ENCODE results near the gene C3orf38. TPM values are rescaled to one million over a fixed set of nuclear protein-coding genes. Genes with fewer than 3 reads are reported as not detected.

Gene C3orf38
- total and polyA plus RNA-seq, 12 donors, result 4.5 to 18.2 (median 12.9) TPM

DNA sequence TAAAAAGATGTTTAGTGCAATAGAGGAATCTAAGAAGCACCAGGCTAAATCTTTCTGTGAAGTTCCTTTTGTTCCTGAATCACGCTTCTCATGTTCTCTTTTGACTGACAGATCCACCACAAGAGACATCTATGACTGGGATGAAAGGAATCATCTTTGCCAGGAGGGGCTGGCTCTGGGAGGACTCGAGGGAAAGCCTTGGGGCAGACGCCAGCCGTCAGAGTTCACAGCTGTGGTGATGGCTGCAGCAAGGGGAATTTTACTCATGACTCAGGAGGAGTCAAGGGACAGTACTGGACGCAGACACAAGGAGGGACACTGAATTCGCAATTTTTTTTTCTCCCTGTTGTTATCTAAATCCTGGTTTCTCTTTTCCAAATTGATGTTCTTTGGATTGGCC lies 38.7 kb downstream of the C3orf38 start:
- peak in 3 of 8 donors; percentile 43 to 77 (median 61) for ATAC-seq
- WGBS, 2 donors, result 64 to 67% methylated on average over 6 of the region's 6 CpGs

DNA sequence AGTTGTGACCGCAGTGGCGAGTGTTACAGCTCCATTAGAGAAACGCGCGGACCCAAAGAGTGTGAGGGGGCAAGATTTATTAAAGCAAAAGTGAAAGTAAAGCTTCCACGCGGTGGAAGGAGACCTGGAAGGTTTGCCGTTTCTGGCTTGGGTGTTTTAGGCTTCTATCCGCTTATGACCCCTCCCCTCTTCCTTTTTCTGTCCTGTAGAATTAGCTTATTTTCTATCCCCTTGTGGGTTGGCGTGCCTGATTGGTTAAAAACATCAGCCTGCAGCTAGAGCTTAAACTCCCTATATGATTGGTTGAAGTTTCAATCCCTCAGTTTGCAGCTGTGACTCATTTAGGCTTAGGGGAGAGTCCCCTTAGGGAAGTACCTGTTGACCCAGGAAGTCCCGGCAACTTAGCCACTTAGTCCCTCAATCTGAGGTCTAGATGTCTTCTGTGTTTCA lies 39.6 kb downstream of the C3orf38 start:
- no peak for ATAC-seq
- Histone ChIP-seq H3K4me3 (no peak overlapping the region), H3K36me3 (no peaks in the 10 kb centered on the region), H3K4me1 (no peaks in the 10 kb centered on the region), H3K27ac (no peak overlapping the region), H3K27me3 (no peaks in the 10 kb centered on the region), H3K9me3 (peaks cover 0 to 22% (median 0%) of the 10 kb centered on the region in 11 donors)
- intact Hi-C loops (cut with DNase I), result loop anchor here in 1 of 10 donors (10.0 kb wide), 1 partner anchor 835 kb away; no protein-coding TSS in a partner anchor
- DNase-seq, result no peak
- no peak for TF ChIP-seq CTCF (IDR thresholded peaks at IDR 0.05)
- WGBS, 2 donors, result 92 to 94% methylated on average over 11 of the region's 11 CpGs

More for the DNA sequence above, 38.7 kb downstream of the C3orf38 start:
- H3K4me1 ChIP-seq, result no peaks in the 10 kb centered on the region
- H3K27ac ChIP-seq, result no peak overlapping the region
- H3K27me3 ChIP-seq, result no peaks in the 10 kb centered on the region
- intact Hi-C loops (cut with DNase I), result loop anchor here in 1 of 10 donors (10.0 kb wide), 1 partner anchor 834 kb away; no protein-coding TSS in a partner anchor
- H3K4me3 ChIP-seq, result no peak overlapping the region
- DNase-seq, result peak; percentile 10 to 36
- TF ChIP-seq CTCF (IDR thresholded peaks at IDR 0.05), result no peak
- peaks cover 0 to 30% (median 0%) of the 10 kb centered on the region in 11 donors for H3K9me3 ChIP-seq
- no peaks in the 10 kb centered on the region for H3K36me3 ChIP-seq

GRCh38 chr3:88191872-88192409 lies 42.2 kb downstream of the C3orf38 start:
- peaks cover 0 to 5% (median 0%) of the 10 kb centered on the region in 11 donors for H3K9me3 ChIP-seq
- no peaks in the 10 kb centered on the region for H3K36me3 ChIP-seq
- H3K27me3 ChIP-seq, result no peaks in the 10 kb centered on the region
- no peak overlapping the region for H3K27ac ChIP-seq
- H3K4me1 ChIP-seq, result no peaks in the 10 kb centered on the region
- no peak for TF ChIP-seq CTCF (IDR thresholded peaks at IDR 0.05)
- no peak overlapping the region for H3K4me3 ChIP-seq
- intact Hi-C loops (cut with DNase I), result no loop called here
- WGBS, 2 donors, result 81 to 83% methylated on average over 4 of the region's 4 CpGs
- DNase-seq (no peak), ATAC-seq (no peak)

- TF ChIP-seq CTCF (IDR thresholded peaks at IDR 0.05), result no peak
- intact Hi-C loops (cut with DNase I), result no loop called here
- no peak for ATAC-seq
- H3K4me1 ChIP-seq, result no peaks in the 10 kb centered on the region
- peaks cover 0 to 2% (median 0%) of the 10 kb centered on the region in 11 donors for H3K9me3 ChIP-seq
- H3K27ac ChIP-seq, result no peak overlapping the region
- no peaks in the 10 kb centered on the region for H3K27me3 ChIP-seq
- no peak overlapping the region for H3K4me3 ChIP-seq
- no peak for DNase-seq
- 71 to 77% methylated on average over 3 of the region's 3 CpGs for WGBS, 2 donors
- H3K36me3 ChIP-seq, result no peaks in the 10 kb centered on the region
These were observed 42.9 kb downstream of the C3orf38 start for GRCh38 chr3:88192631-88193030.
